GM19328 (cell line): Measurements from ENCODE around the gene MEG3.

Experiments
- ATAC-seq: cut with Tn5 transposase; IDR thresholded peaks from one replicate; pipeline ENCODE4 v1.9.1; 2021; ENCODE audit warnings: mild to moderate bottlenecking, moderate library complexity; ENCODE audit not compliant: unreplicated experiment

MEG3 gene

GRCh38 chr14:100878271-100879146, 52.6 kb downstream of the MEG3 start:
- ATAC-seq, result no peak

- no peak for ATAC-seq
Observed at GRCh38 chr14:100879194-100879593, 53.3 kb downstream of the MEG3 start.

GRCh38 chr14:100879782-100880181, 53.9 kb downstream of the MEG3 start:
- no peak for ATAC-seq

GRCh38 chr14:100880271-100881101, 54.6 kb downstream of the MEG3 start:
- no peak for ATAC-seq

GRCh38 chr14:100881211-100882025, 55.5 kb downstream of the MEG3 start:
- ATAC-seq, result no peak

GRCh38 chr14:100882026-100882967, 56.4 kb downstream of the MEG3 start:
- no peak for ATAC-seq

- no peak for ATAC-seq
Observed at GRCh38 chr14:100882991-100883788, 57.3 kb downstream of the MEG3 start.

- ATAC-seq, result no peak
Observed at GRCh38 chr14:100883789-100884101, 57.8 kb downstream of the MEG3 start.

GRCh38 chr14:100884456-100884855, 58.5 kb downstream of the MEG3 start:
- ATAC-seq, result no peak

GRCh38 chr14:100885196-100885595, 59.3 kb downstream of the MEG3 start:
- no peak for ATAC-seq

GRCh38 chr14:100885617-100886016, 59.7 kb downstream of the MEG3 start:
- ATAC-seq, result no peak

- ATAC-seq, result no peak
Observed at GRCh38 chr14:100887728-100888335, 61.9 kb downstream of the MEG3 start.

GRCh38 chr14:100888789-100889315, 62.9 kb downstream of the MEG3 start:
- ATAC-seq, result no peak

- ATAC-seq, result no peak
Observed at GRCh38 chr14:100889641-100890040, 63.7 kb downstream of the MEG3 start.

- no peak for ATAC-seq
Observed at GRCh38 chr14:100890061-100890850, 64.3 kb downstream of the MEG3 start.

- ATAC-seq, result no peak
Observed at GRCh38 chr14:100891051-100891450, 65.1 kb downstream of the MEG3 start.

- ATAC-seq, result no peak
Observed at GRCh38 chr14:100891501-100892445, 65.9 kb downstream of the MEG3 start.
